K562 (cell line): ENCODE results near the gene MMP24. TPM values are rescaled to one million over a fixed set of nuclear protein-coding genes. Genes with fewer than 3 reads are reported as not detected.
A peak's percentile ranks its signal among the peaks of the same experiment; 100 is the strongest.

Source experiments
- ARHGAP35 ChIP-seq: fragments of 450-650 bp; IDR thresholded peaks from 2 replicates; pipeline ENCODE4 v1.6.1; 2018; ENCODE audit not compliant: partially characterized antibody
- CBX3 ChIP-seq, 2 experiments: IDR thresholded peaks; 1 replicate in 1 of 2; 2 replicates in 1 of 2; pipeline ENCODE4 v1.6.1; 2012; ENCODE audit warnings: inconsistent platforms in 2 of 2, low read length in 2 of 2, borderline replicate concordance in 1 of 2, control low read depth in 1 of 2
- CLOCK ChIP-seq: fragments of 250-450 bp; sonication (Bioruptor Pico); IDR thresholded peaks from 2 replicates; pipeline ENCODE4 v1.4.0; 2020; ENCODE audit warnings: mild to moderate bottlenecking, moderate library complexity, borderline replicate concordance
- EP400 ChIP-seq: fragments of 450-650 bp; IDR thresholded peaks from 2 replicates; pipeline ENCODE4 v1.6.1; 2017; ENCODE audit warnings: antibody characterized with exemption, mild to moderate bottlenecking, moderate library complexity
- FOSL1 ChIP-seq: fragments of 200-800 bp; sonication (Bioruptor generic); conservative IDR thresholded peaks from 2 replicates; pipeline ENCODE4 v1.6.1; 2016; ENCODE audit warnings: missing genetic modification characterization, missing compliant biosample characterization
- GATA2 ChIP-seq: sonication (generic); formaldehyde crosslinking; IDR thresholded peaks from 2 replicates; pipeline ENCODE4 v1.4.0; 2020; ENCODE audit warnings: mild to moderate bottlenecking, missing genetic modification reagents
- HDAC1 ChIP-seq, 2 experiments: fragments of 450-650 bp; IDR thresholded peaks; 2 replicates each; pipeline ENCODE4 v1.6.1; 2016 to 2017; ENCODE audit warnings: inconsistent platforms in 1 of 2, mild to moderate bottlenecking in 1 of 2, moderate library complexity in 1 of 2
- HDAC3 ChIP-seq: fragments of 450-650 bp; IDR thresholded peaks from 2 replicates; pipeline ENCODE4 v1.6.1; 2018; ENCODE audit warnings: borderline replicate concordance, mild to moderate bottlenecking, moderate library complexity; ENCODE audit not compliant: partially characterized antibody
- IFI16 ChIP-seq: fragments of 250-450 bp; sonication (Bioruptor Pico); IDR thresholded peaks from 2 replicates; pipeline ENCODE4 v2.1.2; 2022; ENCODE audit warnings: mild to moderate bottlenecking, inconsistent platforms
- ILK ChIP-seq: fragments of 450-650 bp; IDR thresholded peaks from 2 replicates; pipeline ENCODE4 v1.6.1; 2016; ENCODE audit warnings: missing genetic modification characterization, low read depth, mild to moderate bottlenecking, missing compliant biosample characterization, moderate library complexity, borderline replicate concordance
- KAT2B ChIP-seq: IDR thresholded peaks from one replicate; pipeline ENCODE4 v1.6.1; 2012; ENCODE audit warnings: low read depth, mild to moderate bottlenecking, control low read depth, inconsistent platforms, low read length, moderate library complexity
- MEIS2 ChIP-seq: fragments of 450-650 bp; IDR thresholded peaks from 2 replicates; pipeline ENCODE4 v1.6.1; 2014; ENCODE audit warnings: mild to moderate bottlenecking; ENCODE audit not compliant: partially characterized antibody
- NFE2L1 ChIP-seq: fragments of 450-650 bp; IDR thresholded peaks from 2 replicates; pipeline ENCODE4 v1.6.1; 2016; ENCODE audit warnings: missing genetic modification characterization, low read depth, mild to moderate bottlenecking, missing compliant biosample characterization, moderate library complexity, borderline replicate concordance
- POLR2AphosphoS5 ChIP-seq: IDR thresholded peaks from 2 replicates; pipeline ENCODE4 v1.6.1; 2011; ENCODE audit warnings: mild to moderate bottlenecking, low read depth, low read length, moderate library complexity; ENCODE audit not compliant: control insufficient read depth, insufficient read depth
- PYGO2 ChIP-seq: fragments of 450-650 bp; IDR thresholded peaks from 2 replicates; pipeline ENCODE4 v1.6.1; 2016; ENCODE audit warnings: mild to moderate bottlenecking, missing genetic modification characterization, moderate library complexity, missing compliant biosample characterization
- RCOR1 ChIP-seq, 2 experiments: IDR thresholded peaks; 2 replicates each; pipeline ENCODE4 v1.6.1; 2012; ENCODE audit warnings: low read depth in 2 of 2, low read length in 2 of 2, borderline replicate concordance in 1 of 2, improper control_type of control experiment in 1 of 2
- SMARCC2 ChIP-seq: fragments of 450-650 bp; IDR thresholded peaks from 2 replicates; pipeline ENCODE4 v1.6.1; 2017; ENCODE audit warnings: antibody characterized with exemption, moderate library complexity, mild to moderate bottlenecking, low read depth
- SOX6 ChIP-seq: fragments of 450-650 bp; IDR thresholded peaks from 2 replicates; pipeline ENCODE4 v1.6.1; 2014; ENCODE audit warnings: mild to moderate bottlenecking
- TAL1 ChIP-seq: fragments of 450-650 bp; IDR thresholded peaks from 2 replicates; pipeline ENCODE4 v1.6.1; 2016; ENCODE audit warnings: mild to moderate bottlenecking
- TEAD1 ChIP-seq, 2 experiments: fragments of 450-650 bp in 1 of 2; sonication (generic) in 1 of 2; formaldehyde crosslinking; IDR thresholded peaks; 2 replicates each; pipeline versions ENCODE4 v1.4.0 to v1.8.0; 2020 to 2022; ENCODE audit warnings: mild to moderate bottlenecking in 2 of 2, missing genetic modification reagents in 1 of 2
- TOE1 ChIP-seq, 2 experiments: fragments of 450-650 bp in 1 of 2; sonication (generic) in 1 of 2; formaldehyde crosslinking in 1 of 2; IDR thresholded peaks; 2 replicates each; pipeline versions ENCODE4 v1.7.1 to v1.8.0; 2016 to 2022; ENCODE audit warnings: borderline replicate concordance in 2 of 2, mild to moderate bottlenecking in 2 of 2, antibody characterized with exemption in 1 of 2, inconsistent platforms in 1 of 2, low read depth in 1 of 2, missing genetic modification reagents in 1 of 2, moderate library complexity in 1 of 2
- ZKSCAN8 ChIP-seq: fragments of 200-800 bp; sonication (Bioruptor generic); IDR thresholded peaks from 2 replicates; pipeline ENCODE4 v1.6.1; 2016; ENCODE audit warnings: missing genetic modification characterization, missing compliant biosample characterization
- polyA plus RNA-seq, 8 experiments: library from polyadenylated mRNA; depleted of rRNA in 4 of 8; stranded (reverse) in 5 of 8; unstranded in 3 of 8; fragments of >200 nt; fragmentation: Nextera tagmentation in 2 of 8; fragmentation: Illumina TruSeq in 1 of 8; extraction: Ambion mirVana in 2 of 8; extraction: Trizol in 1 of 8; gene quantifications; 2 replicates each; pipeline versions ENCODE4 v1.2.1 to v1.2.3, GENCODE V29; 2011 to 2014; ENCODE audit warnings: inconsistent platforms in 1 of 8, missing spikeins in 1 of 8
- total RNA-seq, 7 experiments: library from RNA; depleted of rRNA in 6 of 7; stranded (reverse); fragments of >200 nt in 6 of 7; fragmentation: Illumina TruSeq in 2 of 7; extraction: Trizol in 2 of 7; gene quantifications; 2 replicates each; pipeline versions ENCODE4 v1.2.1 to v1.2.3, GENCODE V29; 2011 to 2021; ENCODE audit warnings: low replicate concordance in 1 of 7
- TF ChIP-seq, protein P1 (sequence below): fragments of 200-800 bp; sonication (Bioruptor generic); IDR thresholded peaks from 2 replicates; pipeline ENCODE4 v1.6.1; 2017; ENCODE audit warnings: missing genetic modification characterization, missing compliant biosample characterization

The MMP24 gene
- total and polyA plus RNA-seq, 9 of the 15 experiments (the other 6 are each of a cell fraction or from before 2014, with no cell fraction given), result 0.03 to 0.07 (median 0.03) TPM; not detected in 6

GRCh38 chr20:35192118-35192872 lies 34.2 kb upstream of the MMP24 start (continued):
- TF ChIP-seq HDAC3, result peak; percentile 50
- no peak for TF ChIP-seq PYGO2 (tag)
- peak; percentile 77 for TF ChIP-seq POLR2AphosphoS5
- TF ChIP-seq ILK (tag), result no peak
- no peak for TF ChIP-seq NFE2L1 (tag)
- TF ChIP-seq, protein P1, sequence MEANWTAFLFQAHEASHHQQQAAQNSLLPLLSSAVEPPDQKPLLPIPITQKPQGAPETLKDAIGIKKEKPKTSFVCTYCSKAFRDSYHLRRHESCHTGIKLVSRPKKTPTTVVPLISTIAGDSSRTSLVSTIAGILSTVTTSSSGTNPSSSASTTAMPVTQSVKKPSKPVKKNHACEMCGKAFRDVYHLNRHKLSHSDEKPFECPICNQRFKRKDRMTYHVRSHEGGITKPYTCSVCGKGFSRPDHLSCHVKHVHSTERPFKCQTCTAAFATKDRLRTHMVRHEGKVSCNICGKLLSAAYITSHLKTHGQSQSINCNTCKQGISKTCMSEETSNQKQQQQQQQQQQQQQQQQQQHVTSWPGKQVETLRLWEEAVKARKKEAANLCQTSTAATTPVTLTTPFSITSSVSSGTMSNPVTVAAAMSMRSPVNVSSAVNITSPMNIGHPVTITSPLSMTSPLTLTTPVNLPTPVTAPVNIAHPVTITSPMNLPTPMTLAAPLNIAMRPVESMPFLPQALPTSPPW (CRISPR knock-in tag), result peak; percentile 79
- TF ChIP-seq MEIS2, result peak; percentile 47
- peak in 1 of 2 experiments; percentile 41; a peak in 1 of 3 replicates for TF ChIP-seq CBX3 (IDR thresholded peaks at IDR 0.05; ENCODE audit: borderline replicate concordance in 1 of 2, low read length in 2 of 2)
- no peak for TF ChIP-seq ARHGAP35
- 0 out of 4 replicates have a peak, but pooled peaks of 1 of the 2 experiments have one; percentile 48 for TF ChIP-seq HDAC1 (IDR thresholded peaks at IDR 0.05)
- TF ChIP-seq FOSL1 (tag), result peak; percentile 53
- TF ChIP-seq CLOCK (CRISPR knock-in tag), result no peak
- peak; percentile 65 for TF ChIP-seq TOE1 (IDR thresholded peaks at IDR 0.05; ENCODE audit: borderline replicate concordance)
- TF ChIP-seq TOE1 (CRISPR knock-in tag; IDR thresholded peaks at IDR 0.05; ENCODE audit: borderline replicate concordance, low read depth), result no peak
- TF ChIP-seq GATA2 (CRISPR knock-in tag), result peak; percentile 80
- TF ChIP-seq ZKSCAN8 (CRISPR knock-in tag), result 0 out of 2 replicates have a peak, but pooled peaks have one; percentile 53
- TF ChIP-seq TAL1, result peak; percentile 79
- TF ChIP-seq SMARCC2, result no peak
- TF ChIP-seq IFI16, result no peak
- no peak for TF ChIP-seq KAT2B
- TF ChIP-seq TEAD1 (CRISPR knock-in tag; IDR thresholded peaks at IDR 0.05), result peak in 1 of 2 experiments; percentile 75; a peak in 1 of 4 replicates
- peak in 1 of 2 experiments; percentile 25; a peak in 2 of 4 replicates for TF ChIP-seq RCOR1 (IDR thresholded peaks at IDR 0.05; ENCODE audit: borderline replicate concordance in 1 of 2, low read depth in 2 of 2, low read length in 2 of 2)
- TF ChIP-seq SOX6, result peak; percentile 76; the same call in 1 of the 2 replicates
- peak; percentile 46; the same call in 1 of the 2 replicates for TF ChIP-seq EP400
